Stimulated activated CD8-positive, alpha-beta memory T cell treated with anti-CD3 and anti-CD28 coated beads, Interleukin-4, amount 100 ng/mL, for 1 hour (primary cell): ENCODE data around the gene COL4A2.

Source experiments
- DNase-seq, 2 donors: peaks; one replicate each; pipeline ENCODE4 v3.0.0-alpha.2; 2020; ENCODE audit warnings: low read depth in 2 of 2, low spot score in 1 of 2

Gene COL4A2

DNA sequence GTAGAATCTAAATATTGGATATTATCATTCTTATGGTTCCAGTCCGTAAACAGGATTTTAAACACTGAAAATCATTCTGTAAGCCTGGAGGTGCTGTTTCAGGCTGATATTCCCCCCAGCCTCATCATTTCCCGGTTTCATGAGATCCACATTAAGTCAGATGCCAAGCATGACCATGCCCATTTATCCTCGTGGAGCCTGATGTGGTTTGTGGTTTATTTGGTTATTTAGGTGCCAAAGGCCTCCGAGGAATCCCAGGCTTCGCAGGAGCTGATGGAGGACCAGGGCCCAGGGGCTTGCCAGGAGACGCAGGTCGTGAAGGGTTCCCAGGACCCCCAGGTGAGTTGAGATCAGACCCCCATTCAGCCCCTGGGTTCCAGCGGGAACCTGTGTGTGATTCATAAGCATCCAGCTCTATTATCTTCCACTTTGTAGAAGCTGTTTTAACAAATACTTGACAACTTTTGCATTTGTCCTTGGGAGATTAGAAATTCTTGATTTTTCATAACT is 162.0 kb downstream of the COL4A2 start:
- DNase-seq = no peak

DNA sequence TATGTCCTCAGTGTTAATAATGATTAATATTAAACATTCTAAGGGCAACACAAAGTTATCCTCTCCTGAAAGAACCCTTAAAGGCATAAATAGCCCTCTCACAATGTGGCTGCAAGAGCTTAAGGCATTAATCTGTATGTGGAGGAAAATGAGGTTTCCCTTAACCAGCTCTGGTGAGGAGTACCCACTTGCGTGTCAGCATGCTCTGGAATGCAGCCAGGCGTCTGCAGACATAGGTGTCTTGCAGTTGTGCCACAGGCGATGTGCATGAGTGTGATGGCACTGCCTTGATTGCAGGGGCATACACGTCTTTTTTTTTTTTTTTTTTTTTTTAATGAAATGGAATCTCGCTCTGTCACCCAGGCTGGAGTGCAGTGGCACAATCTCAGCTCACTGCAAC is 162.5 kb downstream of the COL4A2 start:
- DNase-seq = no peak

- DNase-seq = no peak
Measured at GRCh38 chr13:110470272-110471009, 163.4 kb downstream of the COL4A2 start.

- no peak for DNase-seq
Measured at GRCh38 chr13:110471156-110471832, 164.2 kb downstream of the COL4A2 start.

- no peak for DNase-seq
Measured at GRCh38 chr13:110471833-110472162, 164.7 kb downstream of the COL4A2 start.

- DNase-seq = no peak
Measured at GRCh38 chr13:110472904-110473563, 165.9 kb downstream of the COL4A2 start.

- DNase-seq = no peak
Measured at GRCh38 chr13:110474713-110475112, 167.6 kb downstream of the COL4A2 start.

GRCh38 chr13:110475117-110475516 is 168.0 kb downstream of the COL4A2 start:
- DNase-seq = no peak

DNA sequence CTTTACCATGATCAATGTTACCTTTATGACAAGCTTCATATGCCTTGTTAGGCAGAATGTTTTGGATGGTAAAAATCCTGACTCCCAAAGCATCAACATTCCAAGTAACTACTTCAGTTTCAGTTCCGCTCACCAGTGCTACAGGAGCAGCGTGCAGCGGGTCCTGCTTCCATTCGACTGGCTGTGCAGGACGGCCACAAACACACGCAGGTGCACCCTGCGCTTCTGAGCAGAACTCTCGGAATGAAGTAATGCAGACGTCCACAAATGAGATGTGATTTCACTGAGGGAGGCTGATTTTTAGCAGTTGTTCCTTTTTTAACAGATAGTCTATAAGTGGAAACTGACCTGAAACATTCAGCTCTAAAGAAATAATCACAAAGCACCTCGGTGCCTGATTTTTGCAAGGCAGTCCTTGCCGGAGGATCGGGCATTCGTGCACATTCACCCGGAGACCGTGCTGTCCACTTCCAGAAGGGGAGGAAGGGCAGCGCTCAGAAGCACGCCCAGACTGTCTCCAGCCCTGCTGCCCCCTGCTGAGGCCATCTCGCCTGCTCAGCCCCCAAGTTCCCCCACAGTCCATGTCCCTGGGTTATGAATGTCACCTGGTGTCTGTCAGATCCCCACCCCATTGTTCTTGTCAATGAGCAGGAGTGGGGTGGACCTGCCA is 168.6 kb downstream of the COL4A2 start:
- no peak for DNase-seq

- DNase-seq = no peak
Measured at GRCh38 chr13:110476220-110476617, 169.1 kb downstream of the COL4A2 start.

DNA sequence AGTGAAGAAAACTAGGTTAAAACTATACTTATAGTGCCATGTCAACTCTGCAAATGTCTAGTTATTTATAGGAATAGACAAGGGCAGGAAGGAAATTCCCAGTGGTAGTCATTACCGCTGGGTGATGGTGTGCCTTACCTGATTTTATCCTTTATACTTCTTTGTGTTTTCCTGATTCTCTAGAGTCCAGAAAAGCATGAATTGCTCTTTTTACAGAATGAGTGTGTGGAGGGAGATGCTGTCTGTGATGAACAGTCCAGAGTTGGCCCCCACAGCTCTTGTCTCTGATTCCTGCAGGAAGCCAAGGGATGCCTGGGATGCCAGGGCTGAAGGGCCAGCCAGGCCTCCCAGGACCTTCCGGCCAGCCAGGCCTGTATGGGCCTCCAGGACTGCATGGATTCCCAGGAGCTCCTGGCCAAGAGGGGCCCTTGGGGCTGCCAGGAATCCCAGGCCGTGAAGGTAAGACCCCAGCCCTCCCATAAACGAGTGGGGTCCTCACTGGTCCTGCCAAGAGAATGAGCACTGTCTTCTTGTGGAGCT is 170.7 kb downstream of the COL4A2 start:
- no peak for DNase-seq

GRCh38 chr13:110478405-110479214 is 171.5 kb downstream of the COL4A2 start:
- no peak for DNase-seq

GRCh38 chr13:110479215-110479545 is 172.1 kb downstream of the COL4A2 start:
- no peak for DNase-seq

DNA sequence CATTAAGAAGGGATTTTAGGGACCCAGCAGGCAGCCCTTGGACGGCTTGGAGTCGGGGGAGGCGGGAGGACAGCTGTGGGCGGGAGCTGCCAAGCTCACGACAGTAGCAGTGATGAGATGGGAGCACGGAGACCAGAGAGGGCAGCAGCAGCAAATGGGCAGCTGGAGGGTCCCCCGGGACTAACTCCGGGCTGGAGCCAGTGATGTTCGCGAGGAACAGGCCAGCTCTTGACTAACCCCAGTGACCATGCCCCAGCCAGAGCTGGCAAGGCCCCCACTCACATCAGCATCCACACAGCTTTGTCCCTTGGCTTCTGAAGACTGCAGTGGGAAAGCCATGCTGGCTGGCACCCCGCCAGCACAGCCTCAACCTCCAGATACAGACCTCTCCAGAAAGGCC is 172.6 kb downstream of the COL4A2 start:
- no peak for DNase-seq

DNA sequence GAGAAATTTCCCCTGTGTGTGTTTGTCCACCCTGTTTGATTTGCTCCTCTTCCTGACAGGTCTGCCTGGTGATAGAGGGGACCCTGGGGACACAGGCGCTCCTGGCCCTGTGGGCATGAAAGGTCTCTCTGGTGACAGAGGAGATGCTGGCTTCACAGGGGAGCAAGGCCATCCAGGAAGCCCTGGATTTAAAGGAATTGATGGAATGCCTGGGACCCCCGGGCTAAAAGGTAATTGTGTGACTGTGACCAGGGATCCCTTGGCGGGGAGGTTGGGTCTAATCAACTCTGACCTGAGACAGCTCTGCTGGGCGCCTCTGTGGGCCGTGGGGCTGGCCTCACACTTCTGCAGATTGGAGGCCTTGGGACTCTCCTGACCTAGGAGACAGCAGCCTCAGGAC is 173.1 kb downstream of the COL4A2 start:
- DNase-seq = no peak

DNA sequence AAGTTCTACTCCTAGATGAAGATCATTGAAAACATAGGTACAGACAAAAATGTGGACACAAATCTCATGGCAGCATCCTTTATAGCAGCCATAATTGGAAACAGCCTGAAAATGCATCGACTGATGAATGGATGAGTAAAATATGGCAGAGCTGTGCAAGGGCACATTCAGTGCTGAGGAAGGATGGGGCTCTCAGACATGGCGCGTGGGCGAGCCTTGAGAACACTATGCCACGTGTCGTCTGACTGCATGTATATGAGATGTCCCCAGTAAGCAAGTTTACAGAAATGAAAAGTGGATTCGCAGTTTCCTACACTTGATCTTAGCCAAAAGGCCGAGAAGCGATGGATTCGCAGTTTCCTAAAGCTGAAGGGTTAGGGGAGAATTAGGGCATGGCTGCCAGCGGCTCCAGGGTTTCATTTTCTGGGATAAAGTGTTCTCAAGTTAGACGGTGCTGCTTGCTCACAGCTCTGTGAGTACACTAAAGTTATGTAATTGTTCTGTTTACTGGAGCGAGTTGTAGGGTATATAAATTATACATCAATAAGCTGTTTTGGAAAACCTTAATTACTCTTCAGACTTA is 176.4 kb downstream of the COL4A2 start:
- DNase-seq = no peak

DNA sequence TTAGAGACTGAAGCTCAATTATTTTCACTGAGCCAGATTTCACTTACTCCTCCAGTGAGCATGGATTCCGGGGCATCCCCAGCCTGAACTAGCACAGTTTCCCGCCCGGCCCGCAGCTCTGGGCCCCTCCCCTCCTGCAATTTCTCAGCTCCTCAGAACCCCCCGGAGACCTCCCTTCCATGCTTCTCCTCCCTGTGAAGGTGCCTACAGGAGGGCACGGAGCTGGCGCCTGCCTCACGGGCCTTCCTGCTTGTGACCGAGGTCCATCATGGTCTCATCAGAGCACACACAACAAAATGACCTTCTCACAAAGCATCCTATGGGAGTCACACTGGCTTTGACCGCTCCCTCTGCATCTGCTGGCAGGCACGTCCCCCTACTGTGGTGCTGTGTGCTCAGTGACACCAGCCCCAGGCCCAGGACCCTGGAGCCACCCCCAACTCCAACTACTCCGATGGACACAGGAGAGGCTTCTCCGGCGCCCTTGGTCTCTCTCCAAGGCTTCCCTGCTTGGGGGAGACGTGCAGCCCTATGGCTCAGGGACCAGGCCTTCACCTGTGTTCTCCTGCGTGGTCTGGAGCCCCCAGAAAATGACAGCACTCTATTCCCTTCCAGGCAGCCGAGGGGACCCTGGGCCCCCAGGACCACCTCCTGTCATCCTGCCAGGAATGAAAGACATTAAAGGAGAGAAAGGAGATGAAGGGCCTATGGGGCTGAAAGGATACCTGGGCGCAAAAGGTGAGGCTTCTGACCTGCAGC is 177.4 kb downstream of the COL4A2 start:
- DNase-seq = no peak

- no peak for DNase-seq
Measured at GRCh38 chr13:110485604-110486003, 178.5 kb downstream of the COL4A2 start.

- no peak for DNase-seq
Measured at GRCh38 chr13:110486061-110486715, 179.1 kb downstream of the COL4A2 start.
